ENCODE data around the gene KAT6B. TPM values are rescaled to one million over a fixed set of nuclear protein-coding genes. Genes with fewer than 3 reads are reported as not detected.

KAT6B gene
- total RNA-seq, 6 experiments from 2014 or later: 17.8 to 27.5 (median 23.6) TPM

DNA sequence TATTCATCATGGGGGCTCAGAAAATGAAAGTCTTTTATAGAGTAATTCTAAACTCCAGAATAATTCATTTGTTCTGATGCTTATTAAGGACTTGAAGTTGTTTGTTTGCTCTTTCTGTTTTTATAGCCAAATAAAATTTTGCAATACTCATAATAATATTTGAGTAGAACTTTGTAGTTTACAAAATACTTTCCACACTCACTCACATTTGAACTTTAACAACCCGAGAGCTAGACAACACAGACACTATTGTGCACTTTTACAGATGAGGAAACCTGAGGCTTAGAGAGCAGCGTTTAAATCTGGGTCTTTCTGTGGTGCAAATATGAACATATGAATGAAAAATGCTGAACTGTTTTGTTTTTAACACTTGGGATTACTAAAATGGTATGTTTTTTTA lies 126.8 kb downstream of the KAT6B start:
- no peak overlapping the region for H3K4me3 Mint-ChIP-seq
- no peak for DNase-seq
- TF ChIP-seq, protein P1, sequence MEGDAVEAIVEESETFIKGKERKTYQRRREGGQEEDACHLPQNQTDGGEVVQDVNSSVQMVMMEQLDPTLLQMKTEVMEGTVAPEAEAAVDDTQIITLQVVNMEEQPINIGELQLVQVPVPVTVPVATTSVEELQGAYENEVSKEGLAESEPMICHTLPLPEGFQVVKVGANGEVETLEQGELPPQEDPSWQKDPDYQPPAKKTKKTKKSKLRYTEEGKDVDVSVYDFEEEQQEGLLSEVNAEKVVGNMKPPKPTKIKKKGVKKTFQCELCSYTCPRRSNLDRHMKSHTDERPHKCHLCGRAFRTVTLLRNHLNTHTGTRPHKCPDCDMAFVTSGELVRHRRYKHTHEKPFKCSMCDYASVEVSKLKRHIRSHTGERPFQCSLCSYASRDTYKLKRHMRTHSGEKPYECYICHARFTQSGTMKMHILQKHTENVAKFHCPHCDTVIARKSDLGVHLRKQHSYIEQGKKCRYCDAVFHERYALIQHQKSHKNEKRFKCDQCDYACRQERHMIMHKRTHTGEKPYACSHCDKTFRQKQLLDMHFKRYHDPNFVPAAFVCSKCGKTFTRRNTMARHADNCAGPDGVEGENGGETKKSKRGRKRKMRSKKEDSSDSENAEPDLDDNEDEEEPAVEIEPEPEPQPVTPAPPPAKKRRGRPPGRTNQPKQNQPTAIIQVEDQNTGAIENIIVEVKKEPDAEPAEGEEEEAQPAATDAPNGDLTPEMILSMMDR (IDR thresholded peaks at IDR 0.05): no peak
- H3K36me3 Mint-ChIP-seq (ENCODE audit: low read depth): peaks cover 4% of the 10 kb centered on the region; the same call in 1 of the 2 replicates
- H3K27ac Mint-ChIP-seq: peak overlapping the region; percentile 64
- H3K27me3 Mint-ChIP-seq (ENCODE audit: insufficient read depth): no peaks in the 10 kb centered on the region; the same call in 1 of the 2 replicates
- peaks cover 69% of the 10 kb centered on the region for H3K4me1 Mint-ChIP-seq (ENCODE audit: low read depth)
- no peaks in the 10 kb centered on the region for H3K9me3 Mint-ChIP-seq

GRCh38 chr10:74955796-74956195 lies 129.4 kb downstream of the KAT6B start:
- Mint-ChIP-seq H3K4me1 (ENCODE audit: low read depth) (peaks cover 43% of the 10 kb centered on the region), H3K27ac (no peak overlapping the region), H3K4me3 (no peak overlapping the region), H3K27me3 (ENCODE audit: insufficient read depth) (no peaks in the 10 kb centered on the region; the same call in 1 of the 2 replicates), H3K36me3 (ENCODE audit: low read depth) (peaks cover 4% of the 10 kb centered on the region; the same call in 1 of the 2 replicates), H3K9me3 (no peaks in the 10 kb centered on the region)
- no peak for DNase-seq
- TF ChIP-seq, protein P1 (IDR thresholded peaks at IDR 0.05): no peak

- H3K27ac Mint-ChIP-seq: no peak overlapping the region
- TF ChIP-seq, protein P1 (IDR thresholded peaks at IDR 0.05): no peak
- H3K4me3 Mint-ChIP-seq: no peak overlapping the region
- H3K4me1 Mint-ChIP-seq (ENCODE audit: low read depth): peaks cover 43% of the 10 kb centered on the region
- H3K9me3 Mint-ChIP-seq: no peaks in the 10 kb centered on the region
- no peak for DNase-seq
- H3K36me3 Mint-ChIP-seq (ENCODE audit: low read depth): peaks cover under 1% of the 10 kb centered on the region; the same call in 1 of the 2 replicates
- no peaks in the 10 kb centered on the region; the same call in 1 of the 2 replicates for H3K27me3 Mint-ChIP-seq (ENCODE audit: insufficient read depth)
Observed at GRCh38 chr10:74956555-74957111, 130.2 kb downstream of the KAT6B start.

DNA sequence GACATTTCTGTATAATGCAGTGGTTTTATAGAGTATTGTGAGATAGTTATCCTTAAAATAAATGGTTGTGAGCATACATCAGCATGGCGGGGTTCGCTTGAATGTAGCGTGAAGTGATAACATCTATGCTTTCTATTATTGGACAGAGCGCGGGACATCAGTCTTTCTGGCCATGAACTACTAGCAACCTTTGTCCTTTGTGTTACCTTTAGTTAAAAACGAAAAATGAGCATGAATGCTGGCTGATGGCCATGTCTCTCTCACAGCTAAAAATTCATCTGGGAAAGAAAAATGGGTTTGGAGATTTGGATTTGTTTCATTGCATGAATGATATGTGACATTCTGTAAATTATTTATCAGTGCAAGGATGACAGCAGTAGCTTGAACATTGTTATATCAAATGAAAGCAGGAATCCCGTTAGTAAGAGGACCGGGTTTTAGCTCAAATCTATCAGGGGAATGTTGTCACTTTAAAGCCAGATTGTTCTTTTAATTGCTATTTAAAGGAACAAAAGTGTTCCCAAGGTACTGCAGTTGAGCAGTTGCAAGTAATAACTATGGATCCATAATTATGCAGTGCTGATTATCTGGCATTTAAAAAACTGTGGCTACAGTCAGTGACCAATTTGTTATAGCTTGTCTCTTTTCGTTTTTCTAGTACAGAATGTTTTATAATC lies 131.0 kb downstream of the KAT6B start:
- no peak for DNase-seq
- H3K4me3 Mint-ChIP-seq: no peak overlapping the region

GRCh38 chr10:74958316-74958715 lies 131.9 kb downstream of the KAT6B start:
- TF ChIP-seq, protein P1 (IDR thresholded peaks at IDR 0.05): no peak

More for the DNA sequence above, 131.0 kb downstream of the KAT6B start:
- no peaks in the 10 kb centered on the region for H3K9me3 Mint-ChIP-seq
- H3K27ac Mint-ChIP-seq: no peak overlapping the region
- TF ChIP-seq, protein P1 (IDR thresholded peaks at IDR 0.05): no peak
- peaks cover 36% of the 10 kb centered on the region for H3K4me1 Mint-ChIP-seq (ENCODE audit: low read depth)
- H3K27me3 Mint-ChIP-seq (ENCODE audit: insufficient read depth): no peaks in the 10 kb centered on the region; the same call in 1 of the 2 replicates
- H3K36me3 Mint-ChIP-seq (ENCODE audit: low read depth): no peaks in the 10 kb centered on the region

More at GRCh38 chr10:74958316-74958715, 131.9 kb downstream of the KAT6B start:
- DNase-seq: no peak
- Mint-ChIP-seq H3K4me3 (no peak overlapping the region), H3K27ac (no peak overlapping the region), H3K36me3 (ENCODE audit: low read depth) (peaks cover 3% of the 10 kb centered on the region; the same call in 1 of the 2 replicates), H3K27me3 (ENCODE audit: insufficient read depth) (no peaks in the 10 kb centered on the region; the same call in 1 of the 2 replicates), H3K4me1 (ENCODE audit: low read depth) (peaks cover 32% of the 10 kb centered on the region), H3K9me3 (no peaks in the 10 kb centered on the region)
